Endothelial cell of umbilical vein (primary cell): Measurements from ENCODE around the gene COX8A.

Experiments
- EZH2 ChIP-seq: IDR thresholded peaks from 2 replicates; pipeline ENCODE4 v1.6.1; 2012; ENCODE audit warnings: borderline replicate concordance, low read depth, mild to moderate bottlenecking, moderate library complexity, low read length, inconsistent platforms; ENCODE audit not compliant: severe bottlenecking
- JUN ChIP-seq: IDR thresholded peaks from 2 replicates; pipeline ENCODE4 v1.6.1; 2011; ENCODE audit warnings: borderline replicate concordance, low read depth; ENCODE audit not compliant: insufficient read length, insufficient read depth
- POLR2A ChIP-seq: IDR thresholded peaks from 2 replicates; pipeline ENCODE4 v1.6.1; 2012; ENCODE audit warnings: low read depth, mild to moderate bottlenecking, control low read depth, low read length
- POLR2AphosphoS5 ChIP-seq: IDR thresholded peaks from 2 replicates; pipeline ENCODE4 v1.6.1; 2012; ENCODE audit warnings: low read depth, mild to moderate bottlenecking, control low read depth, low read length, moderate library complexity; ENCODE audit not compliant: insufficient read depth
- TF ChIP-seq, protein P1 (sequence below), 2 donors: IDR thresholded peaks; 1 replicate in 1 of 2; 2 replicates in 1 of 2; pipeline ENCODE4 v1.5.1; 2011; ENCODE audit warnings: low read length in 2 of 2, mild to moderate bottlenecking in 2 of 2, moderate library complexity in 2 of 2, control low read depth in 1 of 2, inconsistent platforms in 1 of 2, low read depth in 1 of 2; ENCODE audit not compliant: insufficient read depth in 1 of 2; ENCODE audit errors: extremely low read depth in 1 of 2
- TF ChIP-seq, protein P2 (sequence below): IDR thresholded peaks from 2 replicates; pipeline ENCODE4 v1.6.1; 2011; ENCODE audit not compliant: insufficient read depth, insufficient read length

DNA sequence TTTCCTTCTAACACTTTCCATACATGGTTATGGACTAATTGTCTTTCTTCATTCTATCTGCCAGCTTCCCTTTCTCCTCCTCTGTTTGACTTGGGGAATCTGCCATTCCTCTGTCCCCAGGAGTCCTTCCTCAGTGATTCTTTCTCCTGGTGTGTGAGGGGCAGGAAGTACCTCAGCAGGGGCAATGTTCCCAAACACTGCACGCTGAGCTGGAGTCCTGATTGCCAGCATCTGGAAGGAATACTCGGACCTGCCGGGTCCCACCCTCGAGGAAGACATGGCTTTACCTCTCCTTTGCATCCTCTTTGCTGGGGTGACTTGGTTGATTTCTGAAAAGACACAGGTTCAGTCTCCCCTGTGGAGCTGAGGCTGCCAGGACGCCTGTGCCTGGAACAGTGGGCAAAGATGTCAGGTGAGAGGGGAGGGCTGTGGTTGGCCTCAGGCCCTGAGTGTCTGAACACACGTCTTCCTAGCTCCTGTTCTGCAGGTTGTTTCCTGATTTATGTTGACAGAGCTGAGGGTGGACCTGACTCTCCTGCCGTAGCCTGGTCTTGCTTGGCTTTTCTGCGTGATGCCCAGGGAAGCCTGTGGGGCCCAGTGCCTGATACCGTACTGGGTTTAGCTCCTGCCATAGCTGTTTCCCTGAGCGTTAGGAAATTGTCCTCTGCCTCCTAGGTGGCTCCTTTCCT is 4.3 kb downstream of the COX8A start:
- TF ChIP-seq, protein P1, sequence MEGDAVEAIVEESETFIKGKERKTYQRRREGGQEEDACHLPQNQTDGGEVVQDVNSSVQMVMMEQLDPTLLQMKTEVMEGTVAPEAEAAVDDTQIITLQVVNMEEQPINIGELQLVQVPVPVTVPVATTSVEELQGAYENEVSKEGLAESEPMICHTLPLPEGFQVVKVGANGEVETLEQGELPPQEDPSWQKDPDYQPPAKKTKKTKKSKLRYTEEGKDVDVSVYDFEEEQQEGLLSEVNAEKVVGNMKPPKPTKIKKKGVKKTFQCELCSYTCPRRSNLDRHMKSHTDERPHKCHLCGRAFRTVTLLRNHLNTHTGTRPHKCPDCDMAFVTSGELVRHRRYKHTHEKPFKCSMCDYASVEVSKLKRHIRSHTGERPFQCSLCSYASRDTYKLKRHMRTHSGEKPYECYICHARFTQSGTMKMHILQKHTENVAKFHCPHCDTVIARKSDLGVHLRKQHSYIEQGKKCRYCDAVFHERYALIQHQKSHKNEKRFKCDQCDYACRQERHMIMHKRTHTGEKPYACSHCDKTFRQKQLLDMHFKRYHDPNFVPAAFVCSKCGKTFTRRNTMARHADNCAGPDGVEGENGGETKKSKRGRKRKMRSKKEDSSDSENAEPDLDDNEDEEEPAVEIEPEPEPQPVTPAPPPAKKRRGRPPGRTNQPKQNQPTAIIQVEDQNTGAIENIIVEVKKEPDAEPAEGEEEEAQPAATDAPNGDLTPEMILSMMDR (IDR thresholded peaks at IDR 0.05; ENCODE audit: extremely low read depth in 1 of 2, insufficient read depth in 1 of 2, low read depth in 1 of 2, low read length in 2 of 2), result no peak
- no peak for TF ChIP-seq POLR2A
- TF ChIP-seq POLR2AphosphoS5, result no peak
- TF ChIP-seq JUN, result no peak
- no peak for TF ChIP-seq EZH2
- TF ChIP-seq, protein P2, sequence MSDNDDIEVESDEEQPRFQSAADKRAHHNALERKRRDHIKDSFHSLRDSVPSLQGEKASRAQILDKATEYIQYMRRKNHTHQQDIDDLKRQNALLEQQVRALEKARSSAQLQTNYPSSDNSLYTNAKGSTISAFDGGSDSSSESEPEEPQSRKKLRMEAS, result no peak
